Measurements from ENCODE around the gene BPIFB4.

BPIFB4 gene

GRCh38 chr20:33124261-33124660, 44.8 kb downstream of the BPIFB4 start:
- no peak overlapping the region for H3K4me3 ChIP-seq (replicated peaks in 1 of 2; ENCODE audit: low read depth in 2 of 2, low read length in 2 of 2)
- no peak for DNase-seq (ENCODE audit: low read depth in 2 of 2)
- TF ChIP-seq CTCF (IDR thresholded peaks at IDR 0.05; ENCODE audit: low read depth, low read length) = no peak

GRCh38 chr20:33124994-33125393, 45.6 kb downstream of the BPIFB4 start:
- no peak for DNase-seq (ENCODE audit: low read depth in 2 of 2)
- TF ChIP-seq CTCF (IDR thresholded peaks at IDR 0.05; ENCODE audit: low read depth, low read length) = no peak
- no peak overlapping the region for H3K4me3 ChIP-seq (replicated peaks in 1 of 2; ENCODE audit: low read depth in 2 of 2, low read length in 2 of 2)

GRCh38 chr20:33125983-33126382, 46.5 kb downstream of the BPIFB4 start:
- TF ChIP-seq CTCF (IDR thresholded peaks at IDR 0.05; ENCODE audit: low read depth, low read length) = no peak
- no peak overlapping the region for H3K4me3 ChIP-seq (replicated peaks in 1 of 2; ENCODE audit: low read depth in 2 of 2, low read length in 2 of 2)
- no peak for DNase-seq (ENCODE audit: low read depth in 2 of 2)

GRCh38 chr20:33127422-33128097, 48.1 kb downstream of the BPIFB4 start:
- no peak for TF ChIP-seq CTCF (IDR thresholded peaks at IDR 0.05; ENCODE audit: low read depth, low read length)
- H3K4me3 ChIP-seq (replicated peaks in 1 of 2; ENCODE audit: low read depth in 2 of 2, low read length in 2 of 2) = no peak overlapping the region
- peak in 1 of 2 donors; percentile 4 for DNase-seq (ENCODE audit: low read depth in 2 of 2)

- no peak overlapping the region for H3K4me3 ChIP-seq (replicated peaks in 1 of 2; ENCODE audit: low read depth in 2 of 2, low read length in 2 of 2)
- DNase-seq (ENCODE audit: low read depth in 2 of 2) = peak; percentile 3 to 8
- no peak for TF ChIP-seq CTCF (IDR thresholded peaks at IDR 0.05; ENCODE audit: low read depth, low read length)
Observed at GRCh38 chr20:33130568-33131061, 51.2 kb downstream of the BPIFB4 start.

GRCh38 chr20:33131949-33132473, 52.6 kb downstream of the BPIFB4 start:
- DNase-seq (ENCODE audit: low read depth in 2 of 2) = no peak
- TF ChIP-seq CTCF (IDR thresholded peaks at IDR 0.05; ENCODE audit: low read depth, low read length) = no peak
- no peak overlapping the region for H3K4me3 ChIP-seq (replicated peaks in 1 of 2; ENCODE audit: low read depth in 2 of 2, low read length in 2 of 2)

Measured in cardiac fibroblast (primary cell).